Measurements from ENCODE around the gene NPNT.
"Not testable (repeated sequence)": the region's sequence is repeated elsewhere in the genome, so short reads cannot be mapped to it uniquely, and the experiment has no call there.

NPNT gene

DNA sequence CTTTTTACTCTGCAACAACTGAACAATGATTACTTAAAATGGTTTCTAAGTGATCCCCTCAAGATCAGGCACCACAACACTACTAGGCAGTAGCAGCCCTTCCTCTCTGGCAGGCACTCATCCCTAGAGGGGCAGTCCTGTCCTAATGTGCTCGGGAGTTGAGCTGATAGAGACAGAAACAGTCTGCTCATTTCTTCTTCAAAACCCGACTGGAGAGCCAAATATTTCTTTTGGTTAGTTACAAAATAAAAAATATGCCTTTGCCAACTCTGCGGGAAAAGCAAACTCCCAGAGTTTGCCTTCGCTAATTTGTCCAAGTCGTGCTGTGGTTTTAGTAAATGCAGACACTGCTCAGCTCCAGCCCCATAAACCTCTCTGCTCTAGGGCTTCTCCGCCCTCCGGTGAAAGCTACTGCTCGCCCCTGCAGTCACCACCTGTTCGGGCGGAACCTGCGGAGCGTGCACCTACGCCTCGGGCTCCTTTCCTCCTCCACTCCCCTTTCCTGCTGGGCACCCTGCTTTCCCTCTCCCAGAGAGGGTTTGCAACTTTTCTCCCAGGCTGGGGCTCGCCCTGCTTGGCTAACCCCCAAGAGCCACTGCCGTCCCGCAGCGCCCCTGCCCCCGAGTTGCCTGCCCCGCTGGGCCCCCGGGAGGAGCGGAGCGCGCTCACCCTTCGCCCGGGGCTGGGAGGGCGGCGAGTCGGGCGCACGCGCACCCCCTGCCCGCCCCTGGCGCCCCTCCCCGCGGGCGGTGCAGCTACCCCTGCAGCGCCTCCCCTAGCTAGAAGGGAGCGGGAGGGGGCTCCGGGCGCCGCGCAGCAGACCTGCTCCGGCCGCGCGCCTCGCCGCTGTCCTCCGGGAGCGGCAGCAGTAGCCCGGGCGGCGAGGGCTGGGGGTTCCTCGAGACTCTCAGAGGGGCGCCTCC, at the start of gene NPNT:
NPNT (plus strand) TSS at position 812 of the 923 bp plus-strand sequence. CDS start 182 bp downstream, outside the sequence.
- peak; percentile 5 for DNase-seq

- DNase-seq = no peak
These were observed 49.7 kb upstream of the NPNT start for GRCh38 chr4:105845559-105845958.

- DNase-seq = not testable (repeated sequence)
These were observed 46.9 kb upstream of the NPNT start for GRCh38 chr4:105848359-105848758.

DNA sequence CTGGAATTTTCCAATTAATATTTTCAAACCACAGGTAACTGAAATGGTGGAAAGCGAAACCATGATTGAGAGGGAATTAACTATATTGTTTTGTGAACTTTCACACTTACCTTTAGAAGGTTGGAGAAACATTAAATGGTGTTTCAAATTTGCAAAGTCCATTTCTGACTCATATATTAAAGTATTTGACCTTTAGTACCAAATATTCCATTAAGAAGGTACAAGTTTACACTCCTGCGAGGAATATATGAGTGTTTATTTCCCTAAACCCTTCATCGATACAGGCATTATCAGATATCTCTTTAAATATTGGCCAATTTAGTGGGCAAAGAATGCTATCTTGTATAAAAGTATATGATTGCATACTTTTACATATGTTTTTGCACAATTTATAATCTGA, 44.1 kb upstream of the NPNT start:
- DNase-seq = no peak

GRCh38 chr4:105852230-105852629, 43.0 kb upstream of the NPNT start:
- not testable (repeated sequence) for DNase-seq

- DNase-seq = no peak
These were observed 36.7 kb upstream of the NPNT start for GRCh38 chr4:105858466-105859040.

DNA sequence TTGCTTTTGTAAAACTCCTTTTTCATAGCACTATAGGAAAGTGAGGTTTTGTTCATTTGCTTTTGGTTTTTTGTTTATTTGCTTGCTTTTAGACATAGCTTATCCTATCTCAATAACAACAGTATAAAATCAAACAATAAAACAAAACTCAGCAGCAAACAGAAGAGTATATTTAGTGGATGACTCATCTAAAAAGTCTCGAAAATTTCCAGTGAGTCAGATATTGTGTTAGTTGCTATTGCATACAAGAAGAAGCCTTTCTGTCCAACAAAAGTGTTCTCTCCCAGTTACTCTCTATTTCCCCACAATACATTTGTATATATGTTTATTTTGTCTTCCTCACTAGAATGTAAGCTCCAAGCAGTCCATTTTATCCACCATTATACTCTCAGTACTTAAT, 36.0 kb upstream of the NPNT start:
- DNase-seq = no peak

- no peak for DNase-seq
These were observed 24.3 kb upstream of the NPNT start for GRCh38 chr4:105870963-105871362.

DNA sequence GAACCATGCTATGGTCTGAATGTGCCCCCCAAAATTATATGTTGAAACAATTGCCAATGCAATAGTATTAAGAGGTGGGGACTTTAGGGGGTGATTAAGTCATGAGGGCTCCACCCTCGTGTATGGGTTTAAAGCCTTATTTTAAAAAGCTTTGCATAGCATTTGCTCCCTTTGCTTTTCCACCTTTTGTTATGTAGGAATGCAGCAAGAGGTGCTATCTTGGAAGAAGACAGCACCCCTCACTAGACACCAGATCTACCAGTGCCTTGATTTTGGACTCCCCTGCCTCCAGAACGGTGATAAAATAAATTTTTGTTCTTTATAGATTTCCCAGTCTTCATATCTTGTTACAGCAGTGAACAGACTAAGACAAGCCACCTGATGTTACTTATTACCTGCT, 23.3 kb upstream of the NPNT start:
- no peak for DNase-seq

GRCh38 chr4:105875233-105875632, 20.0 kb upstream of the NPNT start:
- DNase-seq = no peak

GRCh38 chr4:105878668-105879067, 16.6 kb upstream of the NPNT start:
- DNase-seq = no peak

- DNase-seq = no peak
These were observed 7.8 kb upstream of the NPNT start for GRCh38 chr4:105887508-105887907.

DNA sequence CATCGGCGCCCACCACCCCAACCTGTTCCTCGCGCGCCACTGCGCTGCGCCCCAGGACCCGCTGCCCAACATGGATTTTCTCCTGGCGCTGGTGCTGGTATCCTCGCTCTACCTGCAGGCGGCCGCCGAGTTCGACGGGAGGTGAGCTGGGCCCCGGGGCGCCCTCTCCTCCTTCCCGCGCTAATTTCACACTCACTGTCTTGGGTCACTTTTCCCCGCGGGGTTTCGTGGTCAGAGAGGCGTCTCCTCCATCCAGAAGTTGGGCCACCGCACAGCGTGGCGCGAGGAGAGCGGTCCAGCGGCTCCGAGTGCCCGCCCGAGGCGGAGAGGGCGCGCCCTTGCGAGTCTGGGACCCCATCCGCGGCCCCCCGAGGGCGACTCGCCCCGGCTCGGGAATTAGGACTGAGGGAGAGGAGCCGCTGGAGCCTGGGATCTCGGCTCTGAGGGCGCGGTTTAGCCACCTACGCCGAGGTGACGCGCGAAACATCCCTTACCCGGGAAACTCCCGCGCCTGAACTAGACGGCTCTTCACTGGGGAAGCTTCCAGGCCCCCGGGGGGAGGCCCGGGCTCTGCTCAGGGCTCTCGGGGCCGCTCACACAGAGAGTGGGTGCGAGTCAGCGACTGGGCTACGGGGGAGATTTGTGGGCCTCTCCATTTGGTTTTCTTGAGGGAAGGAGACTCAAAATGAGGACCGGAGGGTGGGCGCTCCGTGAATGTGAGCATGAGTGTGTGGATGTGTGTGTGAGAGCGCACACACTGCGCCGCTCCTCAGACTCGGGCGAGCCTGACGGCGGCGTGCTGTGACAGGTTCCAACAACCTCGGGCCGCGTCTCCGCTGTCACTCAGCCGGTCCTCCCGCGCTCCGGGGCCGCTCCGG, 551 bp downstream of the NPNT start:
- DNase-seq = no peak

DNA sequence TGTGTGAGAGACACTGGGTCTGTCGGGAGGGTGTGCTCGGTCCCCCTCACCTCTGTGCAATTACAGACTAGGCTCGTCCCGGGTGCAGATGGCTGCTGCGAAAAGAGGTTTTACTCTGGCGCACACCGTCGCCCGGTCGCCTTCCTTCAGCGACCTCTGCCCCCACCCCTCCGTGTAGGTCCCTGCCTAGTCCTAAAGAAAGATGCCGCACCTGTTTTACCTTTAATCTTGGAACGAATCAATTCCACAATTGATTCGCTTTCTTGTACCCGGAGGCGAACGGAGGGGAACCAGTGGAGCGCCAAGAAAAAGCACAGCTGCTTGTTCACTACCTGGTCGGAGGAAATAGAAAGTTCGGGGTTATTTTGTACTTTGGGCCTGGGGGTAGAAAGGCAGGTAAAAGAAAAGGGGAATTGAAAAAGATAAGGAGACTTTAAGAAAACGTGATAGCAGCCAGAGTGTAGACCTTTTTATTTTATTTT, 1.2 kb downstream of the NPNT start:
- DNase-seq = no peak

GRCh38 chr4:105896984-105897775, 1.9 kb downstream of the NPNT start:
- DNase-seq = no peak

GRCh38 chr4:105900541-105900940, 5.3 kb downstream of the NPNT start:
- no peak for DNase-seq

- DNase-seq = no peak
These were observed 7.4 kb downstream of the NPNT start for GRCh38 chr4:105902550-105903262.

DNA sequence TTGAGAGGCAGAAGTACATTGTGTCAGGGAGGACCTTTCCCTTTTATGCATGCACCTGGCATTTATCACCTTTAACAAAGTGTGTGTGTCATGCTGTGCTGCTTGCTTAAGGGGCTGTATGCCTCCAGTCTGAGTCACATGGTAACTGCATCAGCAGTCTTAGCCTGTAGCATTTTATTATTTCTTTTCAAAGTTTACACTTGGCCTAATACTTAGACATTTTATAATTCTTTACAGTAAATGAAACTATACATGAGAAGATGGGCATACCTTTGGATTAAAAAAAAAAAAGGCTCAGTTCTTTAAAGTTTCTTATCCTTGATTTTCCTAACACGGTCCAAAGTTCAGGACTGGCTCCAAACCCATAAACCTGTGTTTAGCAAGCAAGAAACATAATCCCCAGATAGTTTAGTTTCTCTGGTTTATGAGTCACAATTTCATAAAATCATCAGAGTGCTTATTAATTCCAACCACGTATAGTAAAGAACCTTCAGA, 14.6 kb downstream of the NPNT start:
- DNase-seq = no peak

GRCh38 chr4:105911426-105911825, 16.2 kb downstream of the NPNT start:
- no peak for DNase-seq

DNA sequence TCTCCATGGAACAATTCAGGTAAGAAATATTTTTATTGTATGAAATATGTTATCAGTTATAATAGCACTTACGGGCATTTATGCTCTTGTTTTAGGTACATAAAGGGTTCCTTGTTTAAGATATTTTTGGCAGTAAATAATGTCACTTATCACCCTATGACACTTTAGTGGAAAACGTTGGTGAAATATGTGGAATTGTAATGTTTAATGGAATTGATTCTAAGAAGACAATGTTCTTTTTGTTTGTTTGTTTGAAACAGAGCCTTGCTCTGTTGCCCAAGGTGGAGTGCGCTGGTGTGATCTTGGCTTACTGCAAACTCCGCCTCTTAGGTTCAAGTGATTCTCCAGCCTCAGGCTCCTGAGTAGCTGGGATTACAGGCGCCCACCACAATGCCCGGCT, 17.4 kb downstream of the NPNT start:
- DNase-seq = no peak

- DNase-seq = no peak
These were observed 22.0 kb downstream of the NPNT start for GRCh38 chr4:105917171-105917685.
